ENCODE data around the gene SDCCAG8.

The SDCCAG8 gene

DNA sequence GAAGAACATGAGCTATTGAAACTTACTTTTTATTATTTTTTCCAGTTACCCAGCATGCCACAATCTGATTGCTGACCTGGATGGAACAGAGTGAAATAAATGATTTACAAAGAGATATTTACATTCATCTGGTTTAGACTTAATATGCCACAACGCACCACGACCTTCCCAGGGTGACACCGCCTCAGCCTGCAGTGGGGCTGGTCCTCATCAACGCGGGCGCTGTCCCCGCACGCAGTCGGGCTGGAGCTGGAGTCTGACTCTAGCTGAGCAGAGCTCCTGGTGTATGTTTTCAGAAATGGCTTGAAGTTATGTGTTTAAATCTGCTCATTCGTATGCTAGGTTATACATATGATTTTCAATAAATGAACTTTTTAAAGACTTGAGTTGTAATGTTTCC lies 243.9 kb downstream of the SDCCAG8 start:
- no peak for DNase-seq (ENCODE audit: low read depth, low spot score)

DNA sequence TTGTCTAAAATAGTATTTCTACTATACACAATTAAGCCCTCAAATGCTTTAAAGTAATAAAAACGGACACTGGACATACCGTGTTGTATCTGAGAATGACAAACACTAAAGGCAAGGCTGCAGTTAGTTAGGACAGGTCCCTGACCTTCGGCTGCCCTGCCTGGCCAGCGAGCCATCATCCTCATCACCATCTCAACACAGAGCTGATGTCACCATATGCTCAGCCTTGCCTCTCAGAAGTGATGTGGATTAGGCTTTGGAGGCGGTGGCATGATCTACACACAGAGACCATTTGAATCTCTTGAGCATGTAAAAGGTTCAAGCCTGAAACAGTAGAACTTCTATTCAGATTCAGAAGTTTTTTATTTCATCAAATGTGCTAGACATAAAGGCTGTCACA lies 244.7 kb downstream of the SDCCAG8 start:
- no peak for DNase-seq (ENCODE audit: low read depth, low spot score)

DNA sequence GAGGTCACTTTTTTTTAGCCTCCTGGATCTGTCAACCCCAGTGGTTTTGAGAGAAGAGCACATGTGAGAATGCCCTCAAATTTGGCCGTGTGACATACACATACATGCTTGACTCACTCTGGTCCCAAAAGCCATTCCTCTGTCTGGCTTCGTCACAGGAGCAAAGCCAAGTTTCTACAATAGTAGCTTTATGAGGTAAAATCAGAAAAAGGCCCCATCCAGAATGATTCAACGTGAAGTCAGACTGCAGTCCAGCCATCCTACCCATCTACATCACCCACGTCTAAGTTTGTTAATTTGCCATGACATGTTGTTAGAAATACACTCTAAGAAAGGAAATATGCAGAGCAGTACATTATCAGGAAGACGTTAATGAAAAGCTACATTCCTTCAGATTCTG lies 245.2 kb downstream of the SDCCAG8 start:
- DNase-seq (ENCODE audit: low read depth, low spot score) = peak; percentile 70

DNA sequence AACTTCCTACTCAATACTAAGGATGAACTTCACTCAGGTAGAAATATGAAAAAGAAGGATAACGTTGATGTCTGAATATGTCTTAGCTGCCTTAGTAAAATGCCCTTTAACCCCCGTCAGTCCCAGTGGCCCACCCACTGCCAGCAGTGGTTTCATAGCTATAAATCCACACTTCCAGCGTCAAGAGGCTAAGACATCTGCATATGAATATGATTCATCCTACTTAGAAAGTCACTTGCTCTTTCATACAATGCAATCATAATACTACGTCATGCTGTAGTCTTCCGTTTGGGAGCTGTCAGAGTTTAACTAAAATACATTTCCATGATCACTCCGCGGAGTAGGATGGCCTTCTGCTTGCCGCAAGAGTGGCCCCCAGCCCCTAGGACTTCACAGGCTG lies 247.3 kb downstream of the SDCCAG8 start:
- no peak for DNase-seq (ENCODE audit: low read depth, low spot score)

DNA sequence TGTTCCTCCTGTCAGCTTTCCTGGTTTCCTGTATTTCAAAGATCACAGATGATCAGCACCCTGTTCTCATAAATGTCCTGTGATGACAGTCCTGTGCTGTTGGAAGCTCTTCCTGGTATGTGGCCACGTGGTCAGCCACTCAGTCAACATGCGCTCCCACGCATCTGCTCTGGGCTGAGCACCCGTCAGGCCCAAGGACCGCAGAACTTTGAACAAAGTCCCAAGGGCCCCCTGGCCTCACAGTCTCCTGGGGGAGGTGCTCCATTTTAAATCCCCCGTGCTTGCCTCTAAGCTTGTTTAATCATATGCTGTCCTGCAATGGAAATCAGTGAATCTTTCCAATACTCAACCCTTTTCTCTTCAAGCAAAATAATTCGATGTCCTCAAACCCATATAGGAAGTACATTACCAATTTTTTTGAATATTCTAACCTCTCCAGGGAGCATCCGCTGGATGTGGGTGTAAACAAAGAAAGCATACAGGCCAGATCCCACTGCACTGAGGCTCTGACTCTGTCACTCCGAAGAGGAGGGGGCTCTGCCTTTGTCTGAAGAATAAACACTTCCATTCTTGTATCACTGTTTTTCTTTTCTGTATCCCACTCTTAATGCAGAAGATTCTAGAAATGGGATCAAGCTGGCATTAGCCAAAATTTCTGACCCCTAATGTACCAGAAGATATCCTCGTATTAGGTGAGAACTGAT lies 250.3 kb downstream of the SDCCAG8 start:
- DNase-seq (ENCODE audit: low read depth, low spot score) = no peak

DNA sequence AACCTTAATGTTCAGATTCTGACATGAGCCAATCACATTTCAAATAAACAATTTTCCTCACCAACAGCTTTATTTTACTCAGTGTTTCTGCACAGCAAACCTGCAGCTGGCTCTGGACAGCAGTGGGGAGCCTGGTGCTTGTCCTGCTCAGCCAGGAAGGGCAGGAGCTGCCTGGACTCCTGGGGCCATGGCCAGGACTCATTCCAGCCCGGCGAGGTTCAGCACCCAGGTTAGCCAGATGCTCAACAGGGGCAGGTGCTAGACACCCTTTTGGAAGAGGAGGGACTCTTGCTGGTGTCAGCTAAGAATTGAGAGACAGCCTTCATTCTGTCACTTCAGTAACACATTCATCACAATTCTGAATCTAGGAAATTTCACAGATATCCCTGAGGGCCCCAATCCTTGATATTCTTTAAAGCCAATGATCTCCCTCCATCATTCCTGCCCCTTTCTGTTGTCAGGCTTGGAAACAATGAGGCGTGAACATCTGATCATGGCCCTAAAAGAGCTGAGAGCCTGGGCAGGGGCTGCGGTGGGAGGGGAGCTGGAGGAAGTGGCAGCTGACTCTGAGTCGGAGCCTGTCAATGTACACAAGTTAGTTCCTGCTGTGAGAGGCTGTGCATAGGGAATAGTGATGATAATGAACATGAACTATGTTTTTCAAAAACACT lies 251.3 kb downstream of the SDCCAG8 start:
- no peak for DNase-seq (ENCODE audit: low read depth, low spot score)

DNA sequence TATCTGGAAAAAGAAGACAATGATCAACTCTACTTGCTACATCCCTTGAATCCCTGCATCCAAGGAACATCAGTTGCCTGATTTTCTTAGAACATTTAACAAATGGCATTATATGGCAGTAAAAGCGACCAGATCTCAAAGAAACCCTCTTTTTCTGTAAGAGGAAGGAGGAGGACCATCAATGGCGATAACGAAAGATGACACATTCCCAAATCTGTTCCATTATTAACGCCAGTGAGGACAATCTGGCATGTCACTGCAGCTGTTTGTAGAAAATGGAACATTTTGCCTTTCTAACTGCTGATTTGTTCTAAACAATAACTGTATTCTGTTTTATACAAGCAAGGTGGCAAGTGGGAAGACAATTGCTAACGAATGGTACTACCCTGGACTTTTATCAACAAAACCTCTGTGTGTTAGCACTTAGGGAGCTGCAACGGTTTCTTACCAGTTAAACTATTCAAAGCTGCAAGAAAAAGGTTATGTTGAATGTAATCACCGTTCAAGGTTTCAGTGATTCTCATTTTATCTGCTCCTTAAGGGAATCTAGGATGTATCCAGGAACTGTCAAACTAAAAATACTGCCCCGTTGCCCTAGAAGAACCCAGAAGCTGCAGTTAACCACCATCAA lies 251.9 kb downstream of the SDCCAG8 start:
- DNase-seq (ENCODE audit: low read depth, low spot score) = no peak

DNA sequence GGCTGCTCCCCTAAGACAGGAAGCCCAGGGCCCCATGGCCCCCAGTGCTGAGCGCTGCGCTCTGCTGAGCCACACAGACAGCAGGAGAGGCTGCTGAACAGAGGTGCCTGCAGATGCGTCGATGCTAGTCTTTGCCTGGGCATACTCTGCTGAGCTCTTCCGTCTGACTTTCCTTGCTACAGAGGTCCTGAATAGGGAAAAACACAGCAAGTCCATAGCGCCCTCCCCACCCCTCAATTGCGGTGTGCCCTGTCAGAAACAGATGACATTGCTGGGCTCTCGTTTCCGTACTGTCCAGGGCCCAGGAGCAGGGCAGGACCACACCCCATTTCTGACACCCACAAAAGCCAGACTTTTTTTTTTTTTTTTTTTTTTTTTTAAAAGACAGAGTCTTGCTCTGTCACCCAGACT lies 252.5 kb downstream of the SDCCAG8 start:
- DNase-seq (ENCODE audit: low read depth, low spot score) = no peak

DNA sequence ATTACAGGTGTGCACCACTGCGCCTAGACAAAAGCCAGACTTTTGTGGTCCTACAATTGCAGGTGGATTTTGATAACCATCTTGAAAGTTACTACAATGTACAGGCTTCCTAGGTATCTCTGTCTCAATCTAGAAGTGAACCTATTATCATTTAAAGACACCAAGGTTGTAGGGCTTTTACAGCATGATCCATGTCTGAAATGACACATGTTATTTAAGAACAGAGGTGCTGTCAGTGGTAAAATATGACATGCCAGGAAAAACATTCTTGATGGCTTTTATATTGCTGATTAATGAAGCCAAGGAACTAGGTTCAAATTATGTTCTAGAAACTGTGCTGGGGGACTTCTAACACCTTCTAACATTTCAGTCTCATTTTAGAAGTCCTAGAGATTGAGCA lies 253.1 kb downstream of the SDCCAG8 start:
- no peak for DNase-seq (ENCODE audit: low read depth, low spot score)

DNA sequence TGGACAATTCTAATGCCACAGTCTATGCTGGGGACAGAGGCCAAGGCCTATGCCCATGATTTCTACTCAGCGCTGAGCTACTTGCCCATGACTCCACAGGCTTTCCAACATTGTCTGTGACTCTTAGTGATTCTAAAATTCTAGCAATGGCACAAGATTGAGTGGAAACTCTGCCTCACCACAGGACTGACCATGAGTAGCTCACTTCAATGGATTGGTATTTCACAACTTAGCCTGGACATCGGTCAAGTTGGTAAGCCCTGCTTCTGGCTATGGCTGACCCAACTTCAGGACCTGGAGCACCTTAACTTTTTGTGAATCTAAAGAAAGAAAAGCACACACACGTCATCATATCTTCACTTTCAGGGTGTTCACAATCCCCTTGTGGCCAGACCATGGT lies 255.1 kb downstream of the SDCCAG8 start:
- DNase-seq (ENCODE audit: low read depth, low spot score) = no peak

DNA sequence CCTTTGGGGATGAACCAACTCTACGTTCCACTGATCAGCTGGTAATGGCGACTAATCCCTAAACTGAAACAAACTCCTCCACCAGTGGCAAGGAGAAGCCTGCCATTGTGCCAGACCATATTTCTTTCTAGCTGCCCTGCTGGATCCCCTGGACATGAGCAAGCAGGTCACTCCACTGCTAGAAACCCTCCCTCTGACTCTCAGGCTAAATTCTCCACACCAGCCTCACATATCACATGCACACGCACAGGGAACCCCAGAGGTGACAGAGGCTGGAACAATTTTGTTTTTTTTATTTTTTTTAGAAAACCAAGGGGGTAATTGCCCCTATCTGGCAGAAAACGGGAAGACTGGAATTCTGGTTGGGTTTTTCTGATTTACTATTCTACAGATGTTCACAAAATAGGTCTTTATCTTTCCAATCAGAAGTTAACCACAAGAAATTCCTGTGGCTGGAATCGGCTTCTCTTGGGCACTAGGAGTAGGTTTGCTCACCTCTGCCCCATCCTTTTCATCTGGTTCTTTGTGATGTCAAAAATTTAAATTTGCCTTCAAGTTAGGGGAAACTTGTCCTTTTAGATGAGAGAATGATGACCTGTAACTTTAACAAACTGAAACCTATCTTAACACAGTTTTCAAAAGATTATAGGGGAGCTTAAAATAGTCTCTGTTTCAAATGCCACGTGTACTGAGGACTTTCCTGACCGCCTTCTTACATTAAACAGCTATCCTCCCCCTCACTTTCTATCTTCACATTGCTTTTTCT lies 258.1 kb downstream of the SDCCAG8 start:
- peak; percentile 81 for DNase-seq (ENCODE audit: low read depth, low spot score)

DNA sequence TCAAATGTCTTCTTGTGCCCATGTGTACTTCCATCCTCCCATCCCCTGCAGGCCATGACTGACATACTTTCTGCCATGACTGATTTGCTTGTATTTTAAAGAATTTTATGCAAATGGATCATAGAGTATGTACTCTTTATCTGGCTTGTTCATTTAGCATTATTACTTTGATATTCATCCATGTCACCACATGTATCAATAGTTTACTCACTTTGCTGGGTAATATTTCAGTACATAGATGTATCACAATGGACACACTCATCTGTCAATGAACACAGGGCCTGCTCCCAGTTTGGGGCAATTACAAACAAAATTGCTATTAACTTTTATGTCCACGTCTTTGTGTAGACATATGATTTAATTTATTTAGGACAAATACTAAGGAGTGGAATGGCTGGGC lies 259.1 kb downstream of the SDCCAG8 start:
- no peak for DNase-seq (ENCODE audit: low read depth, low spot score)

DNA sequence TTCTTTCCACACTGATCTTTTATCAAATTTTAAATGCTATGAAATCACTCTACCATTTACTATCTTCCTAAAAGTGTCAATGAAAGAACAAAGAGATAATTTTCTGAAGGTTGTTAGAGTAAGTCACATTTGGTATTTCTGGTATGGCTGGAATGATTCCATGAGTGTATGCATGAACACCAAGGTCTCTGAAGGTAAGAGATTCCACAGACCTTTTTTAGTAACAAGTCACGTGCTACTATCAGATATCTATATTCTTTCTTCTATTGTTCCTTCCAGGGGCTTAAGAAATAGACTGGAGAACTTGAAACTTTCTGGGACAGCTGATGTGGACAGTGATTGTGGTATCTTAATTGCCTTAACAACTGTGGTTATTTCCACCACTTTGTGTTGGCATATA lies 265.0 kb downstream of the SDCCAG8 start:
- peak; percentile 16 for DNase-seq (ENCODE audit: low read depth, low spot score)

DNA sequence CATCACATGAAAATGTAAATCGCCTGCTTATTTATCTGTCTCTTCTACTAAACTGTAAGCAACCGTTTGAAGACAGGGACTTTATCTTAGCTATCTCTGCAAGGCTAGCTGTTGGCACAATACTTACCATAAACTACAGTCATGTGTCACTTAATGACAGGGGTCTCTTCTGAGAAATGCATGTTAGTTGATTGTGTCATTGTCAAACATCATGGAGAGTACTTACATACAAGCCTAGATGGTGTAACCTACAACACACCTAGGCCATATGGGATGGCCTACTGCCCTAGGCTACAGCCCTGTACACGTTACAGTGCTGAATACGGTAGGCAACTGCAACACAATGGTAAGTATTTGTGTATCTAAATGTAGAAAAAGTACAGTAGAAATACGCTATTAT lies 267.9 kb downstream of the SDCCAG8 start:
- no peak for DNase-seq (ENCODE audit: low read depth, low spot score)

DNA sequence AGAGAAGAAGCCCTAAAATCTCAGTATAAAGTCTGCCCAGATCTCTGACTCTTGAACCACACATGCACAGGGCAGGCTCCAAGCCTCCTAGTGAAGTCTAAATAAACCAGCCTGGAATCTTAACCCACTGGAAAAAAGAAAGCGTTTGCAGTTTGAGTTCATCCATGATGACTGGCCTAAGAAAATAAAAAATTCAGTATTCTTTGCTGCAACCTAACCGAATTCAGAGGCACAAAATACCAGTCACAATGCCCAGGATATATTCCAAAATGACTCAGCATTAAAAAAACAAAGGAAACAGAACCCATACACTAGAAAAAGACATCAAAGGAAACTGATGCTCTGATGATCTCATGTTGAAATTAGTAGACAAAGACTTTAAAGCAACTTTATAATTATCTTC lies 269.2 kb downstream of the SDCCAG8 start:
- DNase-seq (ENCODE audit: low read depth, low spot score) = peak; percentile 80

DNA sequence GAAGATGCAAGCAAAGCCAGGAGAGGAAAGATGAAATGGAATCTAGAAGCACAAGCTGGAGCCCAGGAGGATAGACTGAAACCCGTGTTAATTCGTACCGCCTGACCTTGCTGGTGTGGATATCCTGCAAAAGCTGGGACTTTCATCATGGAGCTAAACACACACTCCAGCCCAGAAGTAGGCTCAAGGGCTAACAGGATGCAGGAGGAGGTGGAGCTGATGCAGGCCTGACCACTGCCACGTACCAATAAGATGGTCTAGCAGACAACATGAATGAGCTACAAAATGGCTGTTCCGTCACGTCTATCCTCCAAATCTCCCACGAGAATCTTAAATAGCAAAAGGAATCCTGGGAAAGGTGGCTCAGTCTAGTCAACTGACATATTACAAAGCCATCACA lies 270.3 kb downstream of the SDCCAG8 start:
- DNase-seq (ENCODE audit: low read depth, low spot score) = no peak

DNA sequence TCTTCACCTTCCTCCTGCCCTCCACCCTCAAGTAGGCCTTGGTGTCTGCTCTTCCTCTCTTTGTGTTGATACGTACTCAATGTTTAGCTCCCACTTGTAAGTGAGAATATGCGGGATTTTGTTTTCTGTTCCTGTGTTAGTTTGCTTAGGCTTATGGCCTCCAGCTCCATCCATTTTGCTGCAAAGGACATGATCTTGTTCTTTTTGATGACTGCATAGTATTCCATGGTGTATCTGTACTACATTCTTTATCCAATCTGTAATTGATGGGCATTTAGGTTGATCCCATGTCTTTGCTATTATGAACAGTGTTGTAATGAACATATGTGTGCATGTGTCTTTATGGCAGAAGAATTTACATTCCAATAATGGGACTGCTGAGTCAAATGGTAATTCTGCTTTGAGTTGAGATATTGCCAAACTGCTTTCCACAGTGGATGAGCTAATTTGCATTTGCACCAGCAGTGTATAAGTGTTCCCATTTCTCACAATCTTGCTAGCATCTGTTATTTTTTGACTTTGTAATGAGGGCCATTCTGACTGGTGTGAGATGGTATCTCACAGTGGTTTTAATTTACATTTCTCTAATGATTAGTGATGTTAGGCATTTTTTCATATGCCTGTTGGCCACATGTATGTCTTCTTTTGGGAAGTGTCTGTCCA lies 272.7 kb downstream of the SDCCAG8 start:
- no peak for DNase-seq (ENCODE audit: low read depth, low spot score)

DNA sequence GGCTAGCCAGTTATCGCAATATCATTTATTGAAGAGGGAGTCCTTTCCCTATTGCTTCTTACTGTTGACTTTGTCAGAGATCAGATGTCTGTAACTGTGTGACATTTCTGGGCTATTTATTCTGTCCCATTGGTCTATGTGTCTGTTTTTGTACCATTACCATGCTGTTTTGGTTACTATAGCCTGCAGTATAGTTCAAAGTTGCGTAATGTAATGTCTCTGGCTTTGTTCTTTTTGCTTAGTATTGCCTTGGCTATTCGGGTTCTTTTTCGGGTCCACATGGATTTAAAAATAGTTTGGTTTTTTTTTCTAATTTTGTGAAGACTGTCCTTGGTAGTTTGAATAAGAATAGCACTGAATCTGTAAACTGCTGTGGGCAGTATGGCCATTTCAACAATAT lies 273.7 kb downstream of the SDCCAG8 start:
- no peak for DNase-seq (ENCODE audit: low read depth, low spot score)

DNA sequence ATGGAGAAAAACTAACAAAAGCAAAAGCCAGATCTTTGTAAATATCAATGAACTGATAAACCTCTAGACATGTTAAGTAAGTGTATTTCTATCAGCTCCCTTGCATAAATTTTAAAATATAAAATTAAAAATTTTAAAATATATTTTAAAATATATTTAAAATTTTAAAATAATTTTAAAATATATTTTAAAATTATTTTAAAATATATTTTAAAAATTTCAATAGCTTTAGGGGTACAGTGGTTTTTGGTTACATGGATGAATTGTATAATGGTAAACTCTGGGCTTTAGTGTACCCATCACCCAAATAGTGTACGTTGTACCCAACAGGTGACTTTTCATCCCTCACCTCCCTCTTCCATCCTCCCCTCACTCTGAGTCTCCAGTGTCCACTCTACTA lies 279.2 kb downstream of the SDCCAG8 start:
- DNase-seq (ENCODE audit: low read depth, low spot score) = no peak

DNA sequence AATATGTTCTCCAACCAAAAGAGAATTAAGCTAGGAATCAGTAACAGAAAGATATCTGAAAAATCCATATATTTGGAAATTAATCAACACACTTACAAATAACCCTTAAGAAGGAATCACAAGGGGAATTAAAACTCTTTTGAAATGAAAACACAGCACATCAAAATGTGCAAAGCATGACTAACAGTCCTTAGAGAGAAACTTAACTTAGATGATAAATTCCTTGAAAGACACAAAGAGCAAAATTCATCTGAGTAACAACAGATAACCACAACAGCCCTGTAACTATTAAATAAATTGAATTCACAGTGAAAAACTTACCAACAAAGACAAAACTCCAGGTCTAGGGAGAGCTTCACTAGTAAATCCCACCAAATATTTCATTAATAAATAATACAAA lies 283.8 kb downstream of the SDCCAG8 start:
- peak; percentile 6 for DNase-seq (ENCODE audit: low read depth, low spot score)

DNA sequence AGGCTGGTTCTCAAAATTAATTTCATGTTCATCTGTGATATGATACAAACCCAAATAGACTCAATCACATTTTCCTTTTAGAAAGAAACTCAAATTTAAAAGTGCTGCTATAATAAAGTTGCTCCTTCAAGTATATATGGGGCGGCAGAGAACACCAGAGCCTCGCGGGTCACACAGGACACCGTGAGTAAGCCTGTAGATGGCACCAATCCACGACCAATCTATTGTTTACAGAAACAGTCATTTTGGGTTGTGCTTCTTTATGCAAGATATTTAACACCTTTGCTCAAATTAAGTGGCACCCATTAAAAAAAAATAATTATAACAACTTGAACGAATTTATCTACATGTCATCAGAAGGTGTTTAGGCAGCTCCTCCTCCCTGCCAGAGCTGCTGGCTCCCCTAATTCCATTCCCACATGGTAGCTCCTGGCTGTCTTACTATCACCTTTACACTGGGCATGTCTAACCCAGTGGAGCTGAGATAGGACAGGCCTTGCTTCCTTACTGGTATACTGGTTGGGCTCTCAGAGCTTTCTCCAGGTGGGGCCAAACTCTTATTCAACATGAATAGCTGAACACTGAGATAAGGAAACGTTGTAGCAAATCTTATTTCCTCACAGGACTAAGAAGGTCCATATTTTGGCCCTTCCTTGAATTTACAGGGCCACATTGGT lies 287.0 kb downstream of the SDCCAG8 start:
- DNase-seq (ENCODE audit: low read depth, low spot score) = no peak

Measured in astrocyte of the hippocampus (primary cell).